Camera-type eye (tissue), 1 donor: ENCODE results near the gene TCIRG1. TPM values are rescaled to one million over a fixed set of nuclear protein-coding genes. Genes with fewer than 3 reads are reported as not detected.

ENCODE experiments used
- total RNA-seq: library from RNA; depleted of rRNA; stranded (reverse); fragments of >200 nt; gene quantifications from one replicate; pipeline ENCODE4 v1.2.3, GENCODE V29; 2014

The TCIRG1 gene, protein sequence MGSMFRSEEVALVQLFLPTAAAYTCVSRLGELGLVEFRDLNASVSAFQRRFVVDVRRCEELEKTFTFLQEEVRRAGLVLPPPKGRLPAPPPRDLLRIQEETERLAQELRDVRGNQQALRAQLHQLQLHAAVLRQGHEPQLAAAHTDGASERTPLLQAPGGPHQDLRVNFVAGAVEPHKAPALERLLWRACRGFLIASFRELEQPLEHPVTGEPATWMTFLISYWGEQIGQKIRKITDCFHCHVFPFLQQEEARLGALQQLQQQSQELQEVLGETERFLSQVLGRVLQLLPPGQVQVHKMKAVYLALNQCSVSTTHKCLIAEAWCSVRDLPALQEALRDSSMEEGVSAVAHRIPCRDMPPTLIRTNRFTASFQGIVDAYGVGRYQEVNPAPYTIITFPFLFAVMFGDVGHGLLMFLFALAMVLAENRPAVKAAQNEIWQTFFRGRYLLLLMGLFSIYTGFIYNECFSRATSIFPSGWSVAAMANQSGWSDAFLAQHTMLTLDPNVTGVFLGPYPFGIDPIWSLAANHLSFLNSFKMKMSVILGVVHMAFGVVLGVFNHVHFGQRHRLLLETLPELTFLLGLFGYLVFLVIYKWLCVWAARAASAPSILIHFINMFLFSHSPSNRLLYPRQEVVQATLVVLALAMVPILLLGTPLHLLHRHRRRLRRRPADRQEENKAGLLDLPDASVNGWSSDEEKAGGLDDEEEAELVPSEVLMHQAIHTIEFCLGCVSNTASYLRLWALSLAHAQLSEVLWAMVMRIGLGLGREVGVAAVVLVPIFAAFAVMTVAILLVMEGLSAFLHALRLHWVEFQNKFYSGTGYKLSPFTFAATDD
- total RNA-seq, result 36.2 TPM

DNA sequence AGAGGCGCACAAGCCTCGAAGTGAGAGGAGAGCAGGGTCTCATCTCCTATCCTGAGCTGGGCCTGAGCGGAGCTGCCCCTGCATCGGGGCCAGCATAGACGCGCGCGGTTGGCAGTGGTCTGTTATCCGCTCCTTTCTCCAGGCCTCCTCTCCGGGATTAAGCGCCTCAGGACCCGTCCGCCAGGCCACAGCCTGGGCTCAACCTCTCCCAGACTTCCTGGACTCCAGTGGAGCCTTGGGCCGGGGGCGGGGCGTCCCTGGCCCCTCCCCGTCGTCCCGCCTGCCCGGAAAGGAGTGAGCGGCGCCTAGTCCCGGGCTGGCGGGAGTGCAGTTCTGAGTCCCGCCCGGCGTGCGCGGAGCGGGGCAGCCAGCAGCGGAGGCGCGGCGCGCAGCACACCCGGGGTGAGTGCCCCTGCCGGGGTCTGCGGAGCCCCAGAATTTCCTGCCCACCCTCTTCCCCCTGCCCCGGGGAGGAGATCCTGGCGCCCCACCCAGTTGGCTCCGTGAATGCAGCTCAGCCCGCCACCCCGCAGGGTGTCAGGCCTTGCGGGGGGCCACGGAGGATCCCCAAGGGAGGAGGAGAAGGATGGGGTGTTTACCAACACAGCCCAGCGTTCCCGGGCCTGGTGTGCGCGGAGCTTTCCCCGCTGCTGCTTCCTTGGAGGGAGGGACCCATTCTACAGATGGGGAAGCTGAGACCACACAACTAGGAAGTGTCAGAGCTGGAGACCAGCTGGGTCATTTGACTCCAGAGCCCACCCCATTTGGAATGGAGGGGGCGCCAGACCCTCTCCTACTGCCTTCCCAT is at the start of gene TCIRG1:
Gene TCIRG1 (plus strand): TSS at position 308 of the 808 bp plus-strand sequence. CDS start 2,247 bp downstream, outside the sequence.

GRCh38 chr11:68003846-68004550 is 34.8 kb upstream of the TCIRG1 start, which contains the start of gene UNC93B1:
Gene UNC93B1 (minus strand): TSS chr11:68004097. CDS start chr11:68004043, 54 bp downstream.

DNA sequence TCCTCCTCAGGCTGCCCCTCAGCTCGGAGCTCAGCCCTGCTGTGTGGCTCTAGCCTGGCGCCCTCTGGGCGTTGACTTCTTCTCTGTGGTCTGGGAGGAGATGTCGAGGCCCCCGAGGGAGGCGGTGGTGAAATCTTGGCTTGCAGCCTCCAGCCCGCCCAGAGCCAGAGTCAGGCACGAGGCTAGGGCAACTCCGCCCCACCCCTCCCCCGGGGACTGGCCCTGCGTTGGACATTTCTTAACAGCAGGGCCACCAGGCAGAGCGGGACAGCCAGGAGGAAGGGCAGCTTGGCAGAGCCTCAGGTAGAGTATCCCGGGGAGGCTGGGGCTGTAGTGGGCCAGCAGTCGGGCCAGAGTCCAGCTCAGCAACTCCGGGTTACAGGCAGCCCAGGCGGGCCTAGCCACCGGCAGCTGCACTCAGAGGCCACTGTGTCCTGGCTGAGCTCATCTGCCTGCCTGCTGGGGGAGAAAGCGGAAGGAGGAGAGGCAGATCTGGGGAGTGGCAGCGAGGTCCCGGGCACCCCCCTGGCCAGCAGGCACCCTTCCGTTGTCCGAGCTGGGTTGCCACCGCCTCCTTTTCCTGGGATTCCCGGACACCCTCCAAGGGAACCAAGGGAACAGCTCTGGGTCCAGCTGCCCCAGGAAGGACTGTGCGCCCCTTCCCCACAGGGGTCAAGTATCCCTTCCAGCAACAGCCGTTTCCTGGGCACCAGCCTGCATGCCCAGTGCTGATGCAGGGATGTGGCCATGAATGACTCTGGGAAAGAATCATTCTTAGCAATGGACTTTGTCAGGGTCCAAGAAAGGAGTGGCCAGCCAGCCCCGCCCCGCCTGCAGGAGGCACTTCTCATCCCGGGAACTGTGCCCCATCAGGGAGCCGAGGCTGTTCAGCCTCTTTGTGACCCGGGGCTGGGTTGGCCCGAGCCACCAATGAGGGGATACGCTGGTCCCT is 28.5 kb upstream of the TCIRG1 start, which contains the start of gene ALDH3B1:
Gene ALDH3B1 (plus strand): TSS at position 238 of the 952 bp plus-strand sequence. CDS start 4,971 bp downstream, outside the sequence.

GRCh38 chr11:68030318-68031143 is 8.3 kb upstream of the TCIRG1 start, which contains the start of gene NDUFS8:
Gene NDUFS8 (plus strand): TSS chr11:68030681. CDS start chr11:68032152, 1,471 bp downstream.

Other genes starting within 250 kb of the TCIRG1 start
- 8.0 TPM for gene UNC93B1, start 34.9 kb upstream of the TCIRG1 start, total RNA-seq
- 5.8 TPM for gene ALDH3B1, start 28.7 kb upstream of the TCIRG1 start, total RNA-seq
- 50.4 TPM for gene NDUFS8, start 8.3 kb upstream of the TCIRG1 start, total RNA-seq
- gene CHKA, start 82.4 kb downstream of the TCIRG1 start, total RNA-seq, result 36.2 TPM
- gene KMT5B, start 174.3 kb downstream of the TCIRG1 start, total RNA-seq, result 120 TPM
- gene C11orf24, start 232.9 kb downstream of the TCIRG1 start, total RNA-seq, result 20.8 TPM